Vagina (tissue), 2 donors: ENCODE results near the gene BSND. TPM values are rescaled to one million over a fixed set of nuclear protein-coding genes. Genes with fewer than 3 reads are reported as not detected.

Experiments used
- DNase-seq, 2 donors: peaks; one replicate each; pipeline ENCODE4 v3.0.0-alpha.2; 2017; ENCODE audit errors: extremely low spot score in 2 of 2
- H3K27ac ChIP-seq: fragments of 200-600 bp; sonication (generic); one replicate; pipeline ENCODE4 v1.5.1; 2019
- H3K27me3 ChIP-seq: fragments of 200-600 bp; sonication (generic); one replicate; pipeline ENCODE4 v1.5.1; 2019
- H3K36me3 ChIP-seq, 2 donors: fragments of 200-600 bp; sonication (generic); one replicate each; pipeline ENCODE4 v1.5.1; 2017 to 2019
- H3K4me1 ChIP-seq: fragments of 200-600 bp; sonication (generic); one replicate; pipeline ENCODE4 v1.5.1; 2019
- H3K4me3 ChIP-seq, 2 donors: fragments of 200-600 bp; sonication (generic); 1 replicate in 1 of 2; 2 replicates in 1 of 2; pipeline ENCODE4 v1.5.1; 2016 to 2019
- H3K9me3 ChIP-seq: fragments of 200-600 bp; sonication (generic); one replicate; pipeline ENCODE4 v1.5.1; 2019
- POLR2A ChIP-seq, 2 donors: fragments of 450-650 bp; IDR thresholded peaks; one replicate each; pipeline ENCODE4 v1.6.1; 2017; ENCODE audit warnings: antibody characterized with exemption in 2 of 2, mild to moderate bottlenecking in 2 of 2, moderate library complexity in 2 of 2
- POLR2AphosphoS5 ChIP-seq, 2 donors: sonication (generic); formaldehyde crosslinking; IDR thresholded peaks; one replicate each; pipeline ENCODE4 v1.9.0; 2017; ENCODE audit warnings: antibody characterized with exemption in 2 of 2, mild to moderate bottlenecking in 2 of 2, low read depth in 1 of 2; ENCODE audit not compliant: insufficient read depth in 1 of 2
- intact Hi-C: fragments of 100-400 bp; cut with DNase I; formaldehyde crosslinking; loops from one replicate; pipeline ENCODE4 v1.15.1; 2023
- total RNA-seq: library from RNA; depleted of rRNA; stranded (reverse); fragments of >200 nt; gene quantifications from one replicate; pipeline ENCODE4 v1.2.3, GENCODE V29; 2016
- TF ChIP-seq, protein P1 (sequence below), 3 experiments: fragments of 450-650 bp in 2 of 3; fragments of 200-600 bp in 1 of 3; sonication (generic) in 1 of 3; IDR thresholded peaks; one replicate each; pipeline ENCODE4 v1.5.1; 2017 to 2019; ENCODE audit warnings: antibody characterized with exemption in 3 of 3, mild to moderate bottlenecking in 2 of 3, moderate library complexity in 2 of 3

BSND gene
- total RNA-seq, 1 donor from 2014 or later, result not detected

DNA sequence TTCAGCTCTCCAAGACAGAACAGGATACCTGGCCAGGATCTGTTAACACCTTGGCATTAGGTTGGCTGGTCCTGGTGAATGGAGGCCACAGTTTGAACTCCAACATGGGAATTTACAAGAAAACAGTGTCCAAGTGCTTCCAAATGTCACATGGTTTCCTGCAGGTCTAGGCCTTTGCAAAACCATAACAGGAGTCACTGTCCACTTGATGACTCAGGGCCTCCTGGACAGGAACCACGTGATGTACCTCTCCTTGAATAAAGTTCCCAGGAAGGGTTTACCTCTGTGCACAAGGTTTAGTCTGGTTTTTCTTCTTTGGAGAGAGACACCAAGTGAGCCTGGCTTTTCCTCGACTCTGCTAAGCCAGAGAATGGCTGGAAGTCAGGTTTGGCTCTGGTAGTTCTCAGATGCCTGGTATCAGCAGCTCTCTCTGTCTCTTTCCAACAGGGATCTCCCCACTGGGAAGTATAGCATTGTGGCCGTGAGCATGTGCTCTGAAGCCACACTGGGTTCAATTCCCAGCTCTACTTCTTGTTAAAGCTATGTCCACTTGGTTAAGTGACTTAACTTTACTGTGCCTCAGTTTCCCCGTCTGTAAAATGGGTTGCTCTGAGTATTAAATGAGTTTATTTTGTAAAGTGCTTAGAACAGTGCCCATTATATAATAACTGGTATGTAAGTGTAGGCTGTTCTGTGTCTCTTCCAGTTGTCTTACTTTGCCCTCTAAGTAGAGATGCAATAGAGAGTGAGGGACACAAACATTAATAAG lies 45.6 kb upstream of the BSND start:
- peaks cover 11% of the 10 kb centered on the region for H3K4me1 ChIP-seq
- no peak for DNase-seq
- intact Hi-C loops, result loop anchor here (5.0 kb wide), 1 partner anchor 44 kb away; the partner anchor contains the start of gene BSND
- no peaks in the 10 kb centered on the region for H3K9me3 ChIP-seq
- no peaks in the 10 kb centered on the region for H3K36me3 ChIP-seq
- H3K4me3 ChIP-seq, result no peak overlapping the region
- H3K27me3 ChIP-seq, result no peaks in the 10 kb centered on the region
- TF ChIP-seq POLR2A (IDR thresholded peaks at IDR 0.05) (no peak), POLR2AphosphoS5 (IDR thresholded peaks at IDR 0.05; ENCODE audit: insufficient read depth in 1 of 2, low read depth in 1 of 2) (no peak)
- TF ChIP-seq, protein P1, sequence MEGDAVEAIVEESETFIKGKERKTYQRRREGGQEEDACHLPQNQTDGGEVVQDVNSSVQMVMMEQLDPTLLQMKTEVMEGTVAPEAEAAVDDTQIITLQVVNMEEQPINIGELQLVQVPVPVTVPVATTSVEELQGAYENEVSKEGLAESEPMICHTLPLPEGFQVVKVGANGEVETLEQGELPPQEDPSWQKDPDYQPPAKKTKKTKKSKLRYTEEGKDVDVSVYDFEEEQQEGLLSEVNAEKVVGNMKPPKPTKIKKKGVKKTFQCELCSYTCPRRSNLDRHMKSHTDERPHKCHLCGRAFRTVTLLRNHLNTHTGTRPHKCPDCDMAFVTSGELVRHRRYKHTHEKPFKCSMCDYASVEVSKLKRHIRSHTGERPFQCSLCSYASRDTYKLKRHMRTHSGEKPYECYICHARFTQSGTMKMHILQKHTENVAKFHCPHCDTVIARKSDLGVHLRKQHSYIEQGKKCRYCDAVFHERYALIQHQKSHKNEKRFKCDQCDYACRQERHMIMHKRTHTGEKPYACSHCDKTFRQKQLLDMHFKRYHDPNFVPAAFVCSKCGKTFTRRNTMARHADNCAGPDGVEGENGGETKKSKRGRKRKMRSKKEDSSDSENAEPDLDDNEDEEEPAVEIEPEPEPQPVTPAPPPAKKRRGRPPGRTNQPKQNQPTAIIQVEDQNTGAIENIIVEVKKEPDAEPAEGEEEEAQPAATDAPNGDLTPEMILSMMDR (IDR thresholded peaks at IDR 0.05), result no peak
- H3K27ac ChIP-seq, result no peak overlapping the region

DNA sequence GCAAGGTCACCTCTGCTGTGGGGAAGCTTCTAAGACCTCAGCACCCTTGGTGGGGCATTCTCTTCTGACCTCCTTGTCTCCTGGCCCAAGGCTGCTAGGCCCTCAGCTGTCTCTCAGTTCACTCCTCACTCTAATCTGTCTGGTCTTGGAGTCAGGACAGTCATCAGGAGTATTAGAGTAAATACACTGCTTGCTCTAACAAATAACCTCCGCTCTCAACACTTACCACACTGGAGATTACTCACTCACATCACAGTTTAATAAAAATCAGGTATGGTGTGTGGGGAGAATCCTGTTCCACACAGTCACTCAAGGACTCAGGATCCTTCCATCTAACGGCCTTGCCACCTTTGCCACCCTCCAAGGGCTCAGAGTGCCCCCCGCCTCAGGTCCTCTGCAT lies 44.9 kb upstream of the BSND start:
- intact Hi-C loops, result loop anchor here (5.0 kb wide), 1 partner anchor 43 kb away; the partner anchor contains the start of gene BSND
- no peak overlapping the region for H3K27ac ChIP-seq

DNA sequence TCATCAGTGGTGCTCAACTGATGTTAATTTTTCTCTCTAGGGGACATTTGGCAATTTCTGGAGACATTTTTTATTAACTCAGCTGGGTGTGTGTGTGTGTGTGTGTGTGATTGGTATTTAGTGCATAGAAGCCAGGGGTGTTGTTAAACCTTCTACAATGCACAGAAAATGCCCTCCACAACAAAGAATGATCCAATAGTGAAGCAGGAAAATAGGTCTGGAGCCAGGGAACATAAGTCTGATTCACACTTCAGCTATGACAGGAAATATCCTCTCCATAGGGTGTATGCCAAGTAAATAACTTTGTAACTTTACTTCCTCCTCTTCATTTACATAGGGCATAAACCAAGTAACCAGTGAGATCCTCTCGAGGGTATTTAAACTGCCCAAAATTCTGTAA lies 43.4 kb upstream of the BSND start:
- TF ChIP-seq, protein P1 (IDR thresholded peaks at IDR 0.05), result no peak
- TF ChIP-seq POLR2AphosphoS5 (IDR thresholded peaks at IDR 0.05; ENCODE audit: insufficient read depth in 1 of 2, low read depth in 1 of 2) (no peak), POLR2A (IDR thresholded peaks at IDR 0.05) (no peak)
- Histone ChIP-seq H3K36me3 (no peaks in the 10 kb centered on the region), H3K27ac (no peak overlapping the region)

More for the DNA sequence above, 44.9 kb upstream of the BSND start:
- no peak for DNase-seq
- H3K27me3 ChIP-seq, result no peaks in the 10 kb centered on the region
- TF ChIP-seq, protein P1 (IDR thresholded peaks at IDR 0.05), result no peak
- TF ChIP-seq POLR2A (IDR thresholded peaks at IDR 0.05), result no peak
- no peak for TF ChIP-seq POLR2AphosphoS5 (IDR thresholded peaks at IDR 0.05; ENCODE audit: insufficient read depth in 1 of 2, low read depth in 1 of 2)
- peaks cover 11% of the 10 kb centered on the region for H3K4me1 ChIP-seq
- H3K9me3 ChIP-seq, result no peaks in the 10 kb centered on the region
- no peaks in the 10 kb centered on the region for H3K36me3 ChIP-seq
- no peak overlapping the region for H3K4me3 ChIP-seq

DNA sequence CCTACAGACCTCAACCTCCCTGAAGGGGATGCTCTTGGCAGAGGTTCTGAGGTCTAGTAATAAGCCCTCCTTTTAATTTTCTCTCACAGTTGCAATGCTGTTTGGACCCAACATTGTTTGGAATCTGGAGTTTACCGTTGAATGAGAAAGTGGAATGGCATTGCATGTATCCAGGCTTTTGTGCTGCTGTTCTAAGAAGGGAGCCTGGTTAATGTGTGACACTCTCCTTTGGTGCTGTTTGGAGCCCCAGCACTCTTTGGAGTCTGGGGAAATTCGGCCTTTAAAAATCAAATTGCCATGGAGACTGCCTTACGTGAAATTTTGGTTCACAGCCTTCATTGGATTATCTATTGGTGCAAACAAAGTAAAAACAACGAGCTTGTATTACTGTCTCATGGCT lies 42.0 kb upstream of the BSND start:
- Histone ChIP-seq H3K4me1 (no peaks in the 10 kb centered on the region), H3K27me3 (no peaks in the 10 kb centered on the region), H3K27ac (no peak overlapping the region), H3K36me3 (no peaks in the 10 kb centered on the region), H3K4me3 (no peak overlapping the region), H3K9me3 (no peaks in the 10 kb centered on the region)
- DNase-seq, result no peak
- intact Hi-C loops, result no loop called here
- TF ChIP-seq, protein P1 (IDR thresholded peaks at IDR 0.05), result no peak
- TF ChIP-seq POLR2A (IDR thresholded peaks at IDR 0.05) (no peak), POLR2AphosphoS5 (IDR thresholded peaks at IDR 0.05; ENCODE audit: insufficient read depth in 1 of 2, low read depth in 1 of 2) (no peak)

More for the DNA sequence above, 43.4 kb upstream of the BSND start:
- Histone ChIP-seq H3K4me1 (peaks cover 7% of the 10 kb centered on the region), H3K4me3 (no peak overlapping the region), H3K9me3 (no peaks in the 10 kb centered on the region), H3K27me3 (no peaks in the 10 kb centered on the region)
- DNase-seq, result no peak
- intact Hi-C loops, result no loop called here

DNA sequence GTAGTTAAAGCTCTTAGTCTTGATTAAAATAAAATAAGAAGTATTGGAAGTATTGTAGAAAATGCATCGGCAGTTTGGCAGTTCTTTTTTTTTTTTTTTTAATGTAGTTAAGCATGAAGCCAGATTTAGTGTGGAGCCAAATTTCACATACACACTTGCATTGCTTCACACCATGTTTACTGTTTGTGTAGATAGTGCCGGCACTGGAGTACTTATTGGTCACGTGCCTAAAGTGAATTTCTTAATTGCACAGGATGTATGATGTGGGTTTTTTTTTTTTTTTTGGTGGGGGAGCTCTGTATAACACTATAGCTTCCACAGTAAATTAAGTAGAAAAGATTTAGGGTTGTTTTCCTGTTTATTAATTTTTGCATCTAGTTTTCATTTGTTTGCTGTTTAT lies 39.5 kb upstream of the BSND start:
- H3K4me1 ChIP-seq, result no peaks in the 10 kb centered on the region
- H3K9me3 ChIP-seq, result no peaks in the 10 kb centered on the region
- H3K27me3 ChIP-seq, result no peaks in the 10 kb centered on the region
- TF ChIP-seq, protein P1 (IDR thresholded peaks at IDR 0.05), result no peak
- TF ChIP-seq POLR2A (IDR thresholded peaks at IDR 0.05), result no peak
- no peak for TF ChIP-seq POLR2AphosphoS5 (IDR thresholded peaks at IDR 0.05; ENCODE audit: insufficient read depth in 1 of 2, low read depth in 1 of 2)
- H3K36me3 ChIP-seq, result no peaks in the 10 kb centered on the region
- intact Hi-C loops, result no loop called here
- no peak for DNase-seq
- H3K4me3 ChIP-seq, result no peak overlapping the region
- H3K27ac ChIP-seq, result no peak overlapping the region
